ENCODE data around the gene NTPCR. TPM values are rescaled to one million over a fixed set of nuclear protein-coding genes. Genes with fewer than 3 reads are reported as not detected.

NTPCR gene
- total and polyA plus RNA-seq, 7 donors, result 34.8 to 75.1 (median 65.0) TPM

DNA sequence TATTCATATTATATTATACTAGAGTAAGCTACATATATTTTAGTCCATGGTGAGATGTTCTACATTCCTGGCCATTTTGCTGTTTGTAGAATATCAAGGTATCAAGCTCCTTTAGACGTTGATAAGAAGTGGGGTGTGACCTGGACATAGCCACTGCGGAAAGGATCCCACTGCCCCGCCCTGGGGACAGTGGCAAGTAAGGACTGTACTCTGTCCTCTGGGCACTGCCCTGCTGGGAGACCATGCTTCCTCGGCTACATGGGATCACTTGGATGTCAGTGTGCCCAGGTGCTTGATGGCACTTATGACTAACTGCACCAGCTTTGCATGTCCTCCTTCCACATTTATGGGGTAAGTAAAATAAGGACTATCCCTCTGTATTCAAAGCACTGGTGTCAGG is 46.3 kb upstream of the NTPCR start:
- DNase-seq (no peak), ATAC-seq (no peak)
- Histone ChIP-seq H3K27me3 (ENCODE audit: insufficient read depth in 3 of 3, low read length in 2 of 3) (no peaks in the 10 kb centered on the region), H3K36me3 (ENCODE audit: insufficient read depth in 1 of 2, low read depth in 1 of 2) (no peaks in the 10 kb centered on the region), H3K4me1 (peaks cover 28% of the 10 kb centered on the region), H3K9me3 (no peaks in the 10 kb centered on the region), H3K4me3 (no peak overlapping the region), H3K27ac (no peak overlapping the region)
- WGBS, 3 donors, result 79 to 88% (median 82%) methylated on average over 4 of the region's 4 CpGs
- TF ChIP-seq, protein P1, sequence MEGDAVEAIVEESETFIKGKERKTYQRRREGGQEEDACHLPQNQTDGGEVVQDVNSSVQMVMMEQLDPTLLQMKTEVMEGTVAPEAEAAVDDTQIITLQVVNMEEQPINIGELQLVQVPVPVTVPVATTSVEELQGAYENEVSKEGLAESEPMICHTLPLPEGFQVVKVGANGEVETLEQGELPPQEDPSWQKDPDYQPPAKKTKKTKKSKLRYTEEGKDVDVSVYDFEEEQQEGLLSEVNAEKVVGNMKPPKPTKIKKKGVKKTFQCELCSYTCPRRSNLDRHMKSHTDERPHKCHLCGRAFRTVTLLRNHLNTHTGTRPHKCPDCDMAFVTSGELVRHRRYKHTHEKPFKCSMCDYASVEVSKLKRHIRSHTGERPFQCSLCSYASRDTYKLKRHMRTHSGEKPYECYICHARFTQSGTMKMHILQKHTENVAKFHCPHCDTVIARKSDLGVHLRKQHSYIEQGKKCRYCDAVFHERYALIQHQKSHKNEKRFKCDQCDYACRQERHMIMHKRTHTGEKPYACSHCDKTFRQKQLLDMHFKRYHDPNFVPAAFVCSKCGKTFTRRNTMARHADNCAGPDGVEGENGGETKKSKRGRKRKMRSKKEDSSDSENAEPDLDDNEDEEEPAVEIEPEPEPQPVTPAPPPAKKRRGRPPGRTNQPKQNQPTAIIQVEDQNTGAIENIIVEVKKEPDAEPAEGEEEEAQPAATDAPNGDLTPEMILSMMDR (IDR thresholded peaks at IDR 0.05), result no peak
- intact Hi-C loops (cut with DNase I), result no loop called here

DNA sequence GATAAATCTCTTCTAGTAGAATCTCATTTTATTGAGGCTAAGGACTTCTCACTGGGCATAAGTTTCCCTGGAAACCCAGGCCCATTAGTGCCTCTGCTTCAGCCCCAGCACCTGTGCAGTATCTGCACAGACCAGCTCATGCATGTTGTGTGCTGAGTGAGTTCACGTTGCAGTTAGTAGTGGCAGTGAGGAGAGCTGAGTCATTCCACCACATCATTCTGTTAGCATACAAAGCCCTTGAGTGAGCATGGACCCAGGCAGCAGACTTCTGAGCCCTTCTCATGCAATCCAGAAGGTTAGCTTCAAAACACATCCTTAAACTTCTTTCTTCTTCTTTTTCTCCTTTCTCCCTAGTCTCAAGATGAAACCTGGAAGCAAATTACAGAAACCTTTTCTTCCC is 45.8 kb upstream of the NTPCR start:
- Histone ChIP-seq H3K27ac (no peak overlapping the region), H3K36me3 (ENCODE audit: insufficient read depth in 1 of 2, low read depth in 1 of 2) (no peaks in the 10 kb centered on the region), H3K4me1 (peaks cover 25% of the 10 kb centered on the region), H3K27me3 (ENCODE audit: insufficient read depth in 3 of 3, low read length in 2 of 3) (no peaks in the 10 kb centered on the region), H3K9me3 (no peaks in the 10 kb centered on the region), H3K4me3 (no peak overlapping the region)
- intact Hi-C loops (cut with DNase I), result no loop called here
- WGBS, 3 donors, result 32 to 42% (median 37%) methylated on average over 1 of the region's 1 CpG
- ATAC-seq (peak in 2 of 4 donors; percentile 53 to 54), DNase-seq (no peak)
- TF ChIP-seq, protein P1 (IDR thresholded peaks at IDR 0.05), result no peak

DNA sequence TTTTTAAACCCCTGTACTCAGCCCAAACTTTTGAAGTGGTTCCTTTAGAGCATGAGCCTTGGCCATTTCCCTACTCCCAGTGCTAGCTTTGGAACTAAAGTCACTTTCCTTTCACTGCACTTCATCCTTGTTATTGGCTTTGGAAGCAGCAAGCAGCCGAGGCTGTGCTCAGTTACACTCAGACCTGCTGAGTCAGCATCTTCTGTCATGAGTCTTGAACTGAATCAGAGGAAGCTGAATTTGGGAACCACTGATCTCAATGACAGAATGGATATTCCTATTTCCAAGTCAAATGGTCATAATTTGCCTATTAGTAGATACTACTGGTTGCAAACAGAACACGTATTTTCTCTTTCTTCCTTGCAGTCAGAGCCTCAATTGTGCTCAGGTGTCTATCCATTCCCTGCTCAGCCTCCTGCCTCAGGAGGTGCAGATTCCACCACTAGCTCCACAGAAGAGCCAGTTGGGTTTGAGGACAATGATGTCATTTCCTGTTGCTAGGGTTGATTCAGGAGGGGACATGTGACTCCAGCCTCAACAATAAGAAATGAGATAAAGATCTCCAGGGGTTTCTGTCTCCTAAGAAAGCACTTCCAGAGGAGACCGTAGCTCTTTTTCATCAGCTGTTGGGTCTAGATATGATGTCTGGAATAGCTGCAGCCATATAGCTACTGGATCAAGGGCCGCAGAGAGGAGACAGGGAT is 44.9 kb upstream of the NTPCR start:
- intact Hi-C loops (cut with DNase I), result no loop called here
- no peaks in the 10 kb centered on the region for H3K36me3 ChIP-seq (ENCODE audit: insufficient read depth in 1 of 2, low read depth in 1 of 2)
- ATAC-seq (no peak), DNase-seq (no peak)
- peaks cover 20% of the 10 kb centered on the region for H3K4me1 ChIP-seq
- no peaks in the 10 kb centered on the region for H3K27me3 ChIP-seq (ENCODE audit: insufficient read depth in 3 of 3, low read length in 2 of 3)
- TF ChIP-seq, protein P1 (IDR thresholded peaks at IDR 0.05), result no peak
- 55 to 70% (median 64%) methylated on average over 4 of the region's 4 CpGs for WGBS, 3 donors
- no peaks in the 10 kb centered on the region for H3K9me3 ChIP-seq
- H3K27ac ChIP-seq, result no peak overlapping the region
- no peak overlapping the region for H3K4me3 ChIP-seq

DNA sequence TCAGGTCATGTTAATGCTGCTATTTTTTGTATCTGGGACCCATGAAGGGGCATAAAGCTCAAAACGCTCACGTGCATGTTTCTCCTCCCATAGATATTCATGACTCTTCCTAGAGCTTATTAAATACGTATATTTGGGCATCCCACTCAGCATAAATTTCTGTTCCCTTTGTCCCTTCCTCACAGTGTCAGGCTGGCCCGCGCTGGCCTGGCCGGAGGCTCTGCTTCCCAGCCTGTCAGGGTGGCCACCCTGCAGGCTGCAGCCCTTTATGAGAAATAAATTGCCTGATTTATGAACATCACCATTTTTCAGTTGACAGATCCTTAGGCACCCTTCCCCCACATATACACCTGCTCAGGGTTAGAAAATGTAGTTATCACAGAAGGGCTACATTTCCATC is 44.0 kb upstream of the NTPCR start:
- intact Hi-C loops (cut with DNase I), result no loop called here
- Histone ChIP-seq H3K27me3 (ENCODE audit: insufficient read depth in 3 of 3, low read length in 2 of 3) (no peaks in the 10 kb centered on the region), H3K9me3 (no peaks in the 10 kb centered on the region), H3K36me3 (ENCODE audit: insufficient read depth in 1 of 2, low read depth in 1 of 2) (no peaks in the 10 kb centered on the region), H3K4me3 (no peak overlapping the region), H3K4me1 (peaks cover 10% of the 10 kb centered on the region), H3K27ac (no peak overlapping the region)
- no peak for ATAC-seq
- TF ChIP-seq, protein P1 (IDR thresholded peaks at IDR 0.05), result no peak
- DNase-seq, result no peak
- whole genome bisulfite sequencing, 3 donors, result 94% methylated on average over 6 of the region's 6 CpGs

DNA sequence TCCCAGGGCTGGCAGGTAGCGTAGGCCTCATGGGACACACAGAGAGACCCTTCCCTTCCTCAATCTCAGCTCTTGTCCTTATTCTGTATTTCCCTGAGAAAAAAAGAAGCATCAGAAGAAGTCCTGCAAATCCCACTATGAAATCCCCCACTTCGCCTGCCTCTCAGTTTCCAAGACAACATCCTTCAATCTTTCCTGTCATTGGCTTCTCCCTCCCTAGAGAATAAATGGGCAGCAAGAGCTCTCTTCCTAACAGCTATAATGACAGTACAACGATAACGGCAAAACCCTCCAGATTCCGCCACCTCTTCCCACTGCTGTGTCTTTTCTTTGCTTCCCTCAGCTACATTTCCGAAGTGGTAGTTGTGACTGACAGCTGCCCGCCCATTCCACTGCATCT is 41.6 kb upstream of the NTPCR start:
- 84 to 95% (median 95%) methylated on average over 7 of the region's 7 CpGs for WGBS, 3 donors
- no peaks in the 10 kb centered on the region for H3K27me3 ChIP-seq (ENCODE audit: insufficient read depth in 3 of 3, low read length in 2 of 3)
- no peak overlapping the region for H3K27ac ChIP-seq
- ATAC-seq (no peak), DNase-seq (no peak)
- no peak overlapping the region for H3K4me3 ChIP-seq
- peaks cover 4% of the 10 kb centered on the region for H3K4me1 ChIP-seq
- intact Hi-C loops (cut with DNase I), result no loop called here
- H3K36me3 ChIP-seq (ENCODE audit: insufficient read depth in 1 of 2, low read depth in 1 of 2), result no peaks in the 10 kb centered on the region
- H3K9me3 ChIP-seq, result no peaks in the 10 kb centered on the region
- TF ChIP-seq, protein P1 (IDR thresholded peaks at IDR 0.05), result no peak
